Mesodermal cell (in vitro differentiated cells): Measurements from ENCODE around the gene TMEM63A.
"Not testable (repeated sequence)": the region's sequence is repeated elsewhere in the genome, so short reads cannot be mapped to it uniquely, and the experiment has no call there.

ENCODE experiments used
- H3K27ac ChIP-seq: 2 replicates; pipeline ENCODE4 v1.7.0; 2013; ENCODE audit warnings: mild to moderate bottlenecking, low read depth, low read length, moderate library complexity; ENCODE audit not compliant: severe bottlenecking
- H3K36me3 ChIP-seq: 2 replicates; pipeline ENCODE4 v1.7.1; 2013; ENCODE audit warnings: mild to moderate bottlenecking, low read length, moderate library complexity; ENCODE audit not compliant: control insufficient read depth, insufficient read depth
- H3K4me1 ChIP-seq: one replicate; pipeline ENCODE4 v1.7.1; 2013; ENCODE audit warnings: mild to moderate bottlenecking, low read length; ENCODE audit not compliant: insufficient read depth, control insufficient read depth, poor library complexity, severe bottlenecking
- H3K4me3 ChIP-seq: 2 replicates; pipeline ENCODE4 v1.7.0; 2013; ENCODE audit warnings: low read length, control low read depth, mild to moderate bottlenecking; ENCODE audit not compliant: insufficient read depth, poor library complexity, severe bottlenecking; ENCODE audit errors: extremely low read depth
- H3K9me3 ChIP-seq: 2 replicates; pipeline ENCODE4 v1.7.1; 2013; ENCODE audit warnings: mild to moderate bottlenecking, low read length, moderate library complexity; ENCODE audit not compliant: control insufficient read depth
- whole genome bisulfite sequencing, 2 experiments: methylation state at CpG; one replicate each; pipeline ENCODE4 v1.1.5; 2013; ENCODE audit warnings: missing lambda C conversion rate in 2 of 2; ENCODE audit not compliant: insufficient coverage in 2 of 2; 5-methylcytosine and 5-hydroxymethylcytosine counted together

TMEM63A gene

DNA sequence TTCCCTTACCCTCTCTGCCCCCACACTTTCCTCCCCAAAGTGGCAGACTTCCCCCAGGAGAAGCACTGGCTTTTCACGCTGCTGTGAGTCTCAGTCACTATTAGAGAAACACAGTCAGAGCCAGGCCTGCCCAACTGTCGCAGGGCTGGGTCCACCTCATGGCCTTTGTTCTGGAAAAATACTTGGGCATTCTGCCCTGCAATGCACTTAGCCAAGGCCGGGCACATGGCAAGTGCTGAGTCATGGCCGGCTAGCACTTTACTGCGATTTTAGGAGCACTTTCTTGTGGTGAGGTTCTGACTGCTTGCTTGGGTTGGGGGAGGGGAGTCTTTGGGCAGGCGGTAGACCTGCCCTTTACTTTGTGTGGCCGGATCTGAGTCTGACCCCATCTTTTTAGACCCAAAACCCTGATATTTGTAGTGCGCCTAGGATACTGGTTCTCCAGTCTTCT is 64.5 kb downstream of the TMEM63A start:
- Histone ChIP-seq H3K36me3 (peaks cover 3% of the 10 kb centered on the region), H3K4me1 (peaks cover 23% of the 10 kb centered on the region), H3K4me3 (no peak overlapping the region), H3K9me3 (no peaks in the 10 kb centered on the region), H3K27ac (peak overlapping the region; percentile 66)
- 73 to 76% methylated on average over 6 to 8 of the region's 8 CpGs for WGBS, 2 experiments

GRCh38 chr1:225816643-225817538 is 65.3 kb downstream of the TMEM63A start:
- Histone ChIP-seq H3K36me3 (peaks cover 6% of the 10 kb centered on the region), H3K27ac (peak overlapping the region; percentile 66)
- WGBS, 2 experiments: 83 to 86% methylated on average over 11 to 13 of the region's 17 CpGs

GRCh38 chr1:225815526-225816178 is 66.5 kb downstream of the TMEM63A start:
- H3K4me1 ChIP-seq: peaks cover 27% of the 10 kb centered on the region
- H3K36me3 ChIP-seq: peaks cover 6% of the 10 kb centered on the region
- H3K4me3 ChIP-seq: no peak overlapping the region
- 89 to 90% methylated on average over 15 to 17 of the region's 17 CpGs for WGBS, 2 experiments
- H3K9me3 ChIP-seq: no peaks in the 10 kb centered on the region
- no peak overlapping the region for H3K27ac ChIP-seq

More at GRCh38 chr1:225816643-225817538, 65.3 kb downstream of the TMEM63A start:
- no peak overlapping the region for H3K4me3 ChIP-seq
- H3K9me3 ChIP-seq: no peaks in the 10 kb centered on the region
- peaks cover 23% of the 10 kb centered on the region for H3K4me1 ChIP-seq

DNA sequence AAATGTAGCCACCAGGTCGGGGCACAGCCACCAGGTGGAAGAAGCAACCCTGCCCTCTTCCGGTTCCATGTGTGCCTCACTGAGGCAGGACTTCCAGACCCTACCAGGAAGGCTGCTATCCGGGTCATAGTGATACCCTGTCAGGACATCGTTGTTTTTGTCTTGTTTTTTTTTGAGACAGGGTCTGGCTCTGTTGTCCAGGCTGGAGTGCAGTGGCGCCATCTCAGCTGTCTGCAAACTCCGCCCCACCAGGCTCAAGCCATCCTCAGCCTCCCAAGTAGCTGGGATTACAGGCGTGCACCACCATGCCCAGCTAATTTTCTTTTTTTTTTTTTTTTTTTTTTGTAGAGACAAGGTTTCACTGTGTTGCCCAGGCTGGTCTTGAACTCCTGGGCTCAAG is 67.1 kb downstream of the TMEM63A start:
- WGBS, 2 experiments: 86 to 92% methylated on average over 1 to 4 of the region's 7 CpGs
- H3K36me3 ChIP-seq: not testable (repeated sequence)
- H3K4me1 ChIP-seq: peaks cover 27% of the 10 kb centered on the region

DNA sequence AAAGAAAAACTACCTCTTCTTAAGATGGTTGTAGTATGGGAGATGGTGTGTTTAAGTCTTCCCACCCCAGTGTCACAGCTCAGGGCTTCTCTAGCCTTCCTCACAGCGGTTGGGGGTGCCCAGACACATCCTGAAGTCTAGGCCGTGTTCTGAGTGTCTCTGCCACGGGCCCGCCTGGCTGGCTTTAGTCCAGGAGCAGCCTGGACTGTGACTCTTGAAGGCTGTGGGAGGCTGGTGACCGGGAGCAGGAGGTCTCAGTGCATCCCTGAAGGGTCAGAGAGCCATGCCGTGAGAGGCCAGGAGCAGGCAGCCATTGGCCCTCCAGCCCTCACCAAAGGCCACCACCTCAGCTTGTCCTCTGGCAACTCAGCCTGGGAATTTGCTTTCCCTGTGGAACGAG is 67.8 kb downstream of the TMEM63A start:
- WGBS, 2 experiments: 74 to 87% methylated on average over 5 to 7 of the region's 7 CpGs
- peaks cover 6% of the 10 kb centered on the region for H3K36me3 ChIP-seq
- H3K4me3 ChIP-seq: no peak overlapping the region
- H3K9me3 ChIP-seq: no peaks in the 10 kb centered on the region
- H3K4me1 ChIP-seq: peaks cover 27% of the 10 kb centered on the region
- no peak overlapping the region for H3K27ac ChIP-seq

More for the DNA sequence above, 67.1 kb downstream of the TMEM63A start:
- H3K4me3 ChIP-seq, H3K27ac ChIP-seq, H3K9me3 ChIP-seq: not testable (repeated sequence)

DNA sequence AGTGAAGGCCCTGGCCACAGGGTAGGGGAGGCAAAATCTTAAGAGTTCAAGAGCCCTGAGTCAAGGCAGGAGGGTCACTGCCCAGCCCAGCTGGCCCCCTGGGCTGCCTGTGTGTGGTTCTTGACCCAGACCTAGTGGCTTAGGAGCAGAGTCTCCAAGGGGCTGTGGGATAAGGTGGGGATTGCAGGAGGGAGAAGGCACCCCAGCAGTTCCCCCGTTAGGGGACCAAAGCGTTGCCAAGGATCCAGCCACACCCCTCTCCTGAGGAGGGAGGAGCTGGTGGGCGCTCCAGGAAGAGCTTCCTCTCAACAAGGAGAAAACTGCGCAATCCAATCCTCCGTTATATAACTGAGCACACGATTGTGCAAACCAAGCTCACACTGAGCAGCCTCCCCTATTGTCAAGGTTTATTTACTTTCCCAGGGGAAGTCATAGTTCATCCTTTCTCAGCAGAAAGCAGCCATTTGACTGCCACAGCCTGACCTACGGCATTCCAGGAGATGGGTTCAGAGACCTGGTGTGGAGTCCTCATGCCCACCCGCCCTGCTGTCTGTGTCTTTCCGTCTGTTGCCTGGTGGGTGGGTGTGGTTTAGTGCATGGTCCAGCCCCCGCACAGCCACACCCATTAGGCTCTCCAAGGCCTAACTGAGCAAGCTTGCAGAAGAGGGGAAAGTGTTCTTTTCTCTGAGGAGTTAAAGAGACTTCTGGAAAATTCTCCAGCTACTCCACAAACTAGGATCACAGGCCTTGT is 68.8 kb downstream of the TMEM63A start:
- no peak overlapping the region for H3K4me3 ChIP-seq
- WGBS, 2 experiments: 93 to 94% methylated on average over 5 to 7 of the region's 10 CpGs
- H3K27ac ChIP-seq: no peak overlapping the region

GRCh38 chr1:225812488-225813213 is 69.5 kb downstream of the TMEM63A start:
- Histone ChIP-seq H3K4me1 (peaks cover 22% of the 10 kb centered on the region), H3K4me3 (no peak overlapping the region), H3K36me3 (peaks cover 6% of the 10 kb centered on the region), H3K9me3 (no peaks in the 10 kb centered on the region), H3K27ac (no peak overlapping the region)
- WGBS, 2 experiments: 93 to 94% methylated on average over 7 of the region's 8 CpGs

More for the DNA sequence above, 68.8 kb downstream of the TMEM63A start:
- no peaks in the 10 kb centered on the region for H3K9me3 ChIP-seq
- H3K4me1 ChIP-seq: peaks cover 27% of the 10 kb centered on the region
- peaks cover 6% of the 10 kb centered on the region for H3K36me3 ChIP-seq

- Histone ChIP-seq H3K36me3 (peaks cover 6% of the 10 kb centered on the region), H3K27ac (no peak overlapping the region), H3K4me1 (peaks cover 14% of the 10 kb centered on the region), H3K9me3 (no peaks in the 10 kb centered on the region), H3K4me3 (no peak overlapping the region)
- WGBS, 2 experiments: 85 to 98% methylated on average over 4 to 5 of the region's 10 CpGs
Measured at GRCh38 chr1:225811622-225812487, 70.3 kb downstream of the TMEM63A start.

- peaks cover 13% of the 10 kb centered on the region for H3K4me1 ChIP-seq
- H3K27ac ChIP-seq, H3K36me3 ChIP-seq, H3K9me3 ChIP-seq: not testable (repeated sequence)
- H3K4me3 ChIP-seq: peak overlapping the region; percentile 37
- WGBS, 2 experiments: 5 to 10% methylated on average over 17 to 20 of the region's 29 CpGs
Measured at GRCh38 chr1:225810579-225811538, 71.3 kb downstream of the TMEM63A start.
